Measurements from ENCODE around the gene PLXNA2. TPM values are rescaled to one million over a fixed set of nuclear protein-coding genes. Genes with fewer than 3 reads are reported as not detected.

The PLXNA2 gene
- total and polyA plus RNA-seq, 2 of the 8 experiments (the other 6 are each of a cell fraction or from before 2014, with no cell fraction given): 0.33 to 1.5 TPM

DNA sequence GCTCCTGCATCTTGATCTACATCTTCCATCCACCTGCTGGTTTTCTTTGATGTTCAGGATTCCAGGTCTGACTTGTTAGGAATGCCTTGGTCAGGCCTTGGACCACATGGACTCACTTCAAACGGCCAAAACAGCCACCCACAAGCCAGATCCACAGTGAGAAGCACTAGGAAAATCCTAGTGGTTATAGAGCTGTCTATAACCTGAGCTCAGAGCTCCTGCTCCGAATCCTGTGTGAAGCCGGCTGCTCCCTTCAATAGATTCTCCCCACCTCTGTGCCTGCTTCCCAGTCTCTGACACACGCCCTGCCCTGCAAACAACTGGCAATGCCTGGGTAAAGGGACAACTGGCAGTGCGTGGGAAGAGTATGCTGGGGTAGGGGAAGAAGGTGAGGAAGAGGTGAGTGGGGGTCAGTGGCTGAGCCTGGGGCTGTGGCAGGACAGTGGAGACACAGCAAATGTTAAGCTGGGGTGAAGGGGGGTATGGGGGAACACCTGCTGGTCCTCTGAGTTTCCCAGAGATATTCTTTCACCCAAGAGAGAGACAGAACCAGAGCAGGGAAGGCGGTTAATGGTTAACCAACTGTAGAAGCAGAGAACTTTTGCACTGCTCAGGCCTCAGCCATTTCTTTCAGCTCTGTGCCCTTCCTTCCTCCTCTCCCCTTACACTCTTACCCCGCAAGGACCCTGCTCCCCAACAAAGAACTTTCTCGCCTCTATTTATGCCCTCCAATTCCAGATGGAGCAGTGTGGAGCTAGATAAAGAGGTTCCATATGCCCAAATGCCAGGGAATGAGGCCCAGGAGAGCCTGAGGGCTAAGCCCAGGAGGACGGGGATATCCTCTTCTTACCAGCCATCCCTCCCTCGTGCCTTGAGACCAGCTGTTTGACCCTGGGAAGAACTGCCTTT is 4.5 kb downstream of the PLXNA2 start:
- Histone ChIP-seq H3K18ac (ENCODE audit: extremely low read depth, low read length) (peak overlapping the region; percentile 62; the same call in 1 of the 2 replicates), H3K4me2 (ENCODE audit: insufficient read depth in 1 of 2, low read depth in 2 of 2, low read length in 2 of 2) (no peak overlapping the region), H3K14ac (ENCODE audit: insufficient read length) (no peak overlapping the region), H2BK20ac (ENCODE audit: low read length) (0 out of 2 replicates have a peak overlapping the region, but pooled peaks have one; percentile 48), H3K9ac (replicated peaks in 1 of 4; ENCODE audit: extremely low read depth in 1 of 4, low read depth in 3 of 4, low read length in 3 of 4) (no peak overlapping the region), H3K4me3 (ENCODE audit: extremely low read depth in 1 of 4, insufficient read depth in 2 of 4, low read depth in 3 of 4, low read length in 4 of 4) (no peak overlapping the region), H4K8ac (ENCODE audit: extremely low read depth, insufficient read depth, low read length) (no peak overlapping the region; the same call in 1 of the 2 replicates), H2AFZ (ENCODE audit: low read length) (no peak overlapping the region), H3K27ac (ENCODE audit: low read depth, low read length) (no peak overlapping the region), H2BK5ac (ENCODE audit: low read depth, low read length) (no peak overlapping the region), H3K56ac (replicated peaks; ENCODE audit: insufficient read length, low read depth, low read length) (no peak overlapping the region), H2BK12ac (ENCODE audit: low read depth, low read length) (peak overlapping the region; percentile 68; the same call in 1 of the 2 replicates), H3K23me2 (ENCODE audit: low read depth, low read length) (peaks cover 17% of the 10 kb centered on the region; the same call in 1 of the 2 replicates), H3K4ac (replicated peaks; ENCODE audit: insufficient read length, low read depth, low read length) (peak overlapping the region; percentile 27), H3K36me3 (ENCODE audit: control insufficient read depth in 2 of 4, insufficient read depth in 4 of 4, low read length in 3 of 4) (no peaks in the 10 kb centered on the region), H4K91ac (replicated peaks; ENCODE audit: insufficient read length, low read length) (no peak overlapping the region), H4K20me1 (replicated peaks in 1 of 2; ENCODE audit: control insufficient read depth in 1 of 2, insufficient read depth in 2 of 2, low read length in 2 of 2) (peaks cover 0 to 8% of the 10 kb centered on the region in 2 experiments), H2BK15ac (ENCODE audit: low read length) (peak overlapping the region; percentile 81; the same call in 1 of the 2 replicates), H3K4me1 (replicated peaks in 1 of 4; ENCODE audit: control insufficient read depth in 3 of 4, insufficient read depth in 4 of 4, low read length in 3 of 4) (peaks cover 5 to 14% (median 9%) of the 10 kb centered on the region in 4 experiments; a peak in 6 of 7 replicates), H3K79me1 (ENCODE audit: low read depth, low read length) (no peaks in the 10 kb centered on the region), H3K27me3 (replicated peaks in 1 of 4; ENCODE audit: control insufficient read depth in 3 of 4, extremely low read depth in 1 of 4, insufficient read depth in 3 of 4, low read length in 3 of 4) (peaks cover 16 to 37% (median 31%) of the 10 kb centered on the region in 4 experiments), H2AK5ac (ENCODE audit: low read depth, low read length) (peak overlapping the region; percentile 86; the same call in 1 of the 2 replicates), H3K79me2 (ENCODE audit: control insufficient read depth in 1 of 2, insufficient read depth in 2 of 2, low read length in 2 of 2) (no peaks in the 10 kb centered on the region), H2BK120ac (replicated peaks; ENCODE audit: low read depth, low read length) (peak overlapping the region; percentile 26), H3K23ac (ENCODE audit: insufficient read length) (no peak overlapping the region), H3K9me3 (ENCODE audit: insufficient read depth in 2 of 2, low read depth in 1 of 2, low read length in 1 of 2) (no peaks in the 10 kb centered on the region), H4K5ac (ENCODE audit: insufficient read length, low read depth, low read length) (no peak overlapping the region)
- ChIA-PET CTCF (ENCODE audit: partially characterized antibody) (interaction anchor here (0.6 to 16.9 kb wide), 52 partner anchors 9 to 1114 kb away, joined by 3 to 315 read pairs (median 6); no protein-coding TSS in a partner anchor), POLR2A (ENCODE audit: partially characterized antibody) (no interaction called here)
- WGBS, 2 experiments (ENCODE audit: extremely low coverage in 1 of 2, insufficient coverage in 1 of 2, insufficient read length in 1 of 2, insufficient replicate concordance in 2 of 2, low coverage in 1 of 2, low lambda C conversion rate in 2 of 2, missing lambda C conversion rate in 1 of 2): 79% methylated on average over 10 of the region's 10 CpGs; no CpG with 5 or more reads in 1 of the 2 experiments
- FAIRE-seq: no peak
- no peak for DNase-seq (ENCODE audit: low read depth in 1 of 2, low spot score in 2 of 2)
- TF ChIP-seq TAF1 (IDR thresholded peaks at IDR 0.05; ENCODE audit: low read depth, low read length): no peak
